ENCODE results near the gene RASA1. TPM values are rescaled to one million over a fixed set of nuclear protein-coding genes. Genes with fewer than 3 reads are reported as not detected.

RASA1 gene
- total RNA-seq, 1 experiment from 2014 or later: 29.6 TPM

DNA sequence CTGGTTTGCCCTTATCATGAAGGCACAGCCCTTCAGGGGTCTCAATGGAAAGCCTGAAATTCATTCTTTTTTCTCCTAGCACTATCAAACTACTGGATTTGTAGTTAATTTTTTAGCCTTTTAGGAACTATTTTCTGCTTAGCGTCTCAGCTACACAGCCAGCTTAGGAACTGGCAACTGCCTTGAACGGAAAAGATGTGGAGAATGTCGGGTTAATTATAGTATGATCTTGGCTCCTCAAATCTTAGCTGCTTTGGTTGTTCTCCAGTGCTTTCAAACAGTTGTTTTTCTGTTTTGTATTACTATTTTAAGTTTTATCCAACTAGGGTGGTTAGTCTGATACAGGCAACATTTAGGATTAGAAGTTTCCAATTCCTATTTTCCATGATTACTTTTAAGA, 100.9 kb downstream of the RASA1 start:
- Histone ChIP-seq H3K4ac (ENCODE audit: low read depth, low read length) (no peak overlapping the region), H3K79me2 (ENCODE audit: insufficient read depth, low read length) (no peaks in the 10 kb centered on the region), H3K9ac (ENCODE audit: extremely low read depth, insufficient read length, low read length) (no peak overlapping the region), H3T11ph (ENCODE audit: low read length) (no peak overlapping the region), H3K4me2 (ENCODE audit: insufficient read depth, insufficient read length, low read length) (no peak overlapping the region), H2AK5ac (ENCODE audit: insufficient read length, low read length) (no peak overlapping the region), H4K8ac (replicated peaks; ENCODE audit: insufficient read length, low read depth, low read length) (no peak overlapping the region), H2AFZ (ENCODE audit: low read length) (no peak overlapping the region), H3K27ac (ENCODE audit: insufficient read length, low read depth, low read length) (no peak overlapping the region), H3K18ac (ENCODE audit: insufficient read length, low read depth, low read length) (no peak overlapping the region), H3K23me2 (ENCODE audit: insufficient read length, low read depth, low read length, poor library complexity, severe bottlenecking) (no peaks in the 10 kb centered on the region), H3K23ac (ENCODE audit: insufficient read length, low read depth, low read length) (no peak overlapping the region), H4K91ac (ENCODE audit: insufficient read length, low read depth, low read length) (no peak overlapping the region), H4K20me1 (ENCODE audit: control insufficient read depth, insufficient read depth, insufficient read length) (no peaks in the 10 kb centered on the region), H4K5ac (ENCODE audit: insufficient read length, low read depth, low read length) (no peak overlapping the region), H3K14ac (ENCODE audit: insufficient read depth, low read length) (no peak overlapping the region), H3K27me3 (ENCODE audit: insufficient read depth, low read length) (no peaks in the 10 kb centered on the region), H2BK120ac (ENCODE audit: low read depth, low read length, poor library complexity, severe bottlenecking) (no peak overlapping the region), H3K79me1 (ENCODE audit: insufficient read depth, low read depth, low read length, poor library complexity, severe bottlenecking) (no peaks in the 10 kb centered on the region), H2BK12ac (ENCODE audit: insufficient read length, low read depth, low read length) (no peak overlapping the region), H3K9me3 (ENCODE audit: control insufficient read depth, low read depth, low read length) (no peaks in the 10 kb centered on the region), H2BK20ac (ENCODE audit: low read depth, low read length, poor library complexity, severe bottlenecking) (no peak overlapping the region), H2BK15ac (ENCODE audit: low read depth, low read length) (no peak overlapping the region), H3K56ac (ENCODE audit: insufficient read length, low read depth, low read length) (no peak overlapping the region), H2BK5ac (ENCODE audit: insufficient read length, low read length) (no peak overlapping the region), H3K4me1 (ENCODE audit: insufficient read depth, low read length) (no peaks in the 10 kb centered on the region)
- DNase-seq: no peak
- TF ChIP-seq, protein P1, sequence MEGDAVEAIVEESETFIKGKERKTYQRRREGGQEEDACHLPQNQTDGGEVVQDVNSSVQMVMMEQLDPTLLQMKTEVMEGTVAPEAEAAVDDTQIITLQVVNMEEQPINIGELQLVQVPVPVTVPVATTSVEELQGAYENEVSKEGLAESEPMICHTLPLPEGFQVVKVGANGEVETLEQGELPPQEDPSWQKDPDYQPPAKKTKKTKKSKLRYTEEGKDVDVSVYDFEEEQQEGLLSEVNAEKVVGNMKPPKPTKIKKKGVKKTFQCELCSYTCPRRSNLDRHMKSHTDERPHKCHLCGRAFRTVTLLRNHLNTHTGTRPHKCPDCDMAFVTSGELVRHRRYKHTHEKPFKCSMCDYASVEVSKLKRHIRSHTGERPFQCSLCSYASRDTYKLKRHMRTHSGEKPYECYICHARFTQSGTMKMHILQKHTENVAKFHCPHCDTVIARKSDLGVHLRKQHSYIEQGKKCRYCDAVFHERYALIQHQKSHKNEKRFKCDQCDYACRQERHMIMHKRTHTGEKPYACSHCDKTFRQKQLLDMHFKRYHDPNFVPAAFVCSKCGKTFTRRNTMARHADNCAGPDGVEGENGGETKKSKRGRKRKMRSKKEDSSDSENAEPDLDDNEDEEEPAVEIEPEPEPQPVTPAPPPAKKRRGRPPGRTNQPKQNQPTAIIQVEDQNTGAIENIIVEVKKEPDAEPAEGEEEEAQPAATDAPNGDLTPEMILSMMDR (conservative IDR thresholded peaks at IDR 0.05): no peak
- peaks cover 11% of the 10 kb centered on the region in 2 experiments for H3K4me1 Mint-ChIP-seq
- no peak overlapping the region for H3K4me3 Mint-ChIP-seq
- no CpG with 5 or more reads among the region's 3 CpGs for WGBS (ENCODE audit: extremely low coverage, insufficient read length, low lambda C conversion rate)
- H3K36me3 Mint-ChIP-seq (ENCODE audit: insufficient read depth in 1 of 3, low read depth in 3 of 3): peaks cover 0 to 12% (median 7%) of the 10 kb centered on the region in 3 experiments; a peak in 6 of 7 replicates
- H3K27ac Mint-ChIP-seq: no peak overlapping the region; a peak in 1 of 7 replicates
- H3K27me3 Mint-ChIP-seq (ENCODE audit: low read depth): no peaks in the 10 kb centered on the region
- H3K9me3 Mint-ChIP-seq: no peaks in the 10 kb centered on the region

Data from H9 (cell line).